Measurements from ENCODE around the gene PTPRO.

DNA sequence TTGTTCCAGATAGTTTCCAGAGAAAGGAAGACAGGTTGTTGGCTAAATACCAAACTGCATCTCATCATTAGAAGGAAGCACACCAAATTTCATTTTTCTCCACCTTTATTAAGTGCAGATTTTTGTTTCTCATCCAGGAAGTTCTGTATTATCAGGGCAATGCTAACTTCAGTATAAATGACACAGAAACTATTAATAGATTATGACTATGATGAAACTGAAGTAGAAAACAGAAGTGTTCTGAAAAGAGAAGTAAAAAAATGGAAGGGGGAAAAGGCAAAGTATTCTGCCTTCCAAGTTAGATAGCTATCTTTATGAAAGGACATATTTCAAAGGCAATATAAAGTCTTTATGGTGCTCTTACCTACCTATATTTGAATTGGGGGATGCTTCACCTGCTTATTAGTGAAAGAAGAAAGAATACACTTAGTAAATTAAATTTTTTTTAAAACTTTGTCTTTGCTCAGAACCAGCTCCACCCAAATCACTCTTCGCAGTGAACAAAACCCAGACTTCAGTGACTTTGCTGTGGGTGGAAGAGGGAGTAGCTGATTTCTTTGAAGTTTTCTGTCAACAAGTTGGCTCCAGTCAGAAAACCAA lies 223.9 kb downstream of the PTPRO start:
- TF ChIP-seq, protein P1, sequence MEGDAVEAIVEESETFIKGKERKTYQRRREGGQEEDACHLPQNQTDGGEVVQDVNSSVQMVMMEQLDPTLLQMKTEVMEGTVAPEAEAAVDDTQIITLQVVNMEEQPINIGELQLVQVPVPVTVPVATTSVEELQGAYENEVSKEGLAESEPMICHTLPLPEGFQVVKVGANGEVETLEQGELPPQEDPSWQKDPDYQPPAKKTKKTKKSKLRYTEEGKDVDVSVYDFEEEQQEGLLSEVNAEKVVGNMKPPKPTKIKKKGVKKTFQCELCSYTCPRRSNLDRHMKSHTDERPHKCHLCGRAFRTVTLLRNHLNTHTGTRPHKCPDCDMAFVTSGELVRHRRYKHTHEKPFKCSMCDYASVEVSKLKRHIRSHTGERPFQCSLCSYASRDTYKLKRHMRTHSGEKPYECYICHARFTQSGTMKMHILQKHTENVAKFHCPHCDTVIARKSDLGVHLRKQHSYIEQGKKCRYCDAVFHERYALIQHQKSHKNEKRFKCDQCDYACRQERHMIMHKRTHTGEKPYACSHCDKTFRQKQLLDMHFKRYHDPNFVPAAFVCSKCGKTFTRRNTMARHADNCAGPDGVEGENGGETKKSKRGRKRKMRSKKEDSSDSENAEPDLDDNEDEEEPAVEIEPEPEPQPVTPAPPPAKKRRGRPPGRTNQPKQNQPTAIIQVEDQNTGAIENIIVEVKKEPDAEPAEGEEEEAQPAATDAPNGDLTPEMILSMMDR (conservative IDR thresholded peaks at IDR 0.05): no peak
- no peak for TF ChIP-seq ZFX (IDR thresholded peaks at IDR 0.05)
